Esophagus squamous epithelium (tissue), 5 donors: Measurements from ENCODE around the gene N4BP3. TPM values are rescaled to one million over a fixed set of nuclear protein-coding genes. Genes with fewer than 3 reads are reported as not detected.

Experiments used
- DNase-seq: peaks from one replicate; lab custom pipeline; 2025; lab: John Stamatoyannopoulos, UW
- H3K27ac ChIP-seq, 4 donors: fragments of 200-600 bp; sonication (generic); one replicate each; pipeline ENCODE4 v1.5.1; 2016 to 2019; ENCODE audit warnings: mild to moderate bottlenecking in 1 of 4
- H3K27me3 ChIP-seq, 4 donors: fragments of 200-600 bp; sonication (generic); 1 replicate in 3 of 4; 2 replicates in 1 of 4; pipeline versions ENCODE4 v1.5.1 to v1.6.0; 2017 to 2021; ENCODE audit warnings: antibody characterized with exemption in 1 of 4
- H3K36me3 ChIP-seq, 3 donors: fragments of 200-600 bp; sonication (generic); one replicate each; pipeline ENCODE4 v1.5.1; 2016 to 2019
- H3K4me1 ChIP-seq, 3 donors: fragments of 200-600 bp; sonication (generic); one replicate each; pipeline ENCODE4 v1.5.1; 2017 to 2019
- H3K4me3 ChIP-seq, 4 donors: fragments of 200-600 bp; sonication (generic); 1 replicate in 3 of 4; 2 replicates in 1 of 4; pipeline ENCODE4 v1.5.1; 2016 to 2019; ENCODE audit warnings: mild to moderate bottlenecking in 2 of 4, moderate library complexity in 1 of 4
- H3K9me3 ChIP-seq, 3 donors: fragments of 200-600 bp; sonication (generic); one replicate each; pipeline ENCODE4 v1.5.1; 2016 to 2019
- POLR2A ChIP-seq, 4 donors: fragments of 450-650 bp; IDR thresholded peaks; one replicate each; pipeline ENCODE4 v1.6.1; 2017; ENCODE audit warnings: antibody characterized with exemption in 4 of 4, mild to moderate bottlenecking in 4 of 4, moderate library complexity in 3 of 4
- WGBS, 2 donors: methylation state at CpG; one replicate each; pipeline ENCODE4 v1.1.5; 2018; 5-methylcytosine and 5-hydroxymethylcytosine counted together
- intact Hi-C: fragments of 100-400 bp; cut with DNase I; formaldehyde crosslinking; loops from one replicate; pipeline ENCODE4 v1.15.0; 2022
- total RNA-seq, 4 donors: library from RNA; depleted of rRNA; stranded (reverse); fragments of >200 nt; gene quantifications; one replicate each; pipeline ENCODE4 v1.1.0, GENCODE V29; 2016
- TF ChIP-seq, protein P1 (sequence below), 6 experiments: fragments of 450-650 bp in 4 of 6; fragments of 200-600 bp in 2 of 6; sonication (generic) in 2 of 6; IDR thresholded peaks; one replicate each; pipeline ENCODE4 v1.5.1; 2016 to 2019; ENCODE audit warnings: antibody characterized with exemption in 6 of 6, mild to moderate bottlenecking in 4 of 6, moderate library complexity in 4 of 6
- donor health status: DM: yes; HTN: yes; CAD: no.

Gene N4BP3, protein sequence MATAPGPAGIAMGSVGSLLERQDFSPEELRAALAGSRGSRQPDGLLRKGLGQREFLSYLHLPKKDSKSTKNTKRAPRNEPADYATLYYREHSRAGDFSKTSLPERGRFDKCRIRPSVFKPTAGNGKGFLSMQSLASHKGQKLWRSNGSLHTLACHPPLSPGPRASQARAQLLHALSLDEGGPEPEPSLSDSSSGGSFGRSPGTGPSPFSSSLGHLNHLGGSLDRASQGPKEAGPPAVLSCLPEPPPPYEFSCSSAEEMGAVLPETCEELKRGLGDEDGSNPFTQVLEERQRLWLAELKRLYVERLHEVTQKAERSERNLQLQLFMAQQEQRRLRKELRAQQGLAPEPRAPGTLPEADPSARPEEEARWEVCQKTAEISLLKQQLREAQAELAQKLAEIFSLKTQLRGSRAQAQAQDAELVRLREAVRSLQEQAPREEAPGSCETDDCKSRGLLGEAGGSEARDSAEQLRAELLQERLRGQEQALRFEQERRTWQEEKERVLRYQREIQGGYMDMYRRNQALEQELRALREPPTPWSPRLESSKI
- total RNA-seq, result 10 to 100 TPM; 14.0 to 32.6 (median 16.1) TPM

DNA sequence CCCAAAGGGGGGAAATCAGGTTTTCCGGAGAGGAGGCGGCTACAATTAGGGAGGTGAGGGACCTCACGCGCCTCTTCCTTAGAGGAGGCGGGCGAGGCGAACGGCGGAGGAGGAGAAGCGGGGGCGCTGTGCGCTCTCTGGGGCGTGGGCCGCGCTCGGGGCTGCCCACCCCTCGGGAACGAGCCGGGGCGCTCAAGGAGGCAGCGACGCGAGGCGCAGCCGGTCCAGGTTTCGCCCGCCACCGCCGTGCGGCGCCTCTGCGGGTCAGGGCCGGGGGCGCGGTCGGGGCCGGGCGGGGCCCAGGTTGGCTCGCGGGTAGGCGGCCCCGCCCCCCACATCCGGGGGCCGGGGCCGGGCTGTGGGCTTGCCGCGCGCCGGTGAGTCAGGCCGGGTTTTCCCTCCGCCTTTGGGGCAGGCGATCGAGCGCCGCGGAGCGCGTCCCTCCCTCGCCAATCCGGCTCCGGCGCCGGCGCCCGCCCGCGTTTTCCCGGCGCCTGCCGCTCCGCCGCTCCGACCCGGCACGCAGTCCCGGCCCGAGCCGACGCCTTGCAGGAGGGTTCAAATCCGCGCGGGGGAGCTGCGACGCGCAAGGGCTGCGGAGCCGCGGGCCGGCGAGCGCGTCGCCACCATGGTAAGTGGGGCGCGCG lies at the start of gene N4BP3:
Gene N4BP3, plus strand, starts transcription at position 392 of the 647 bp plus-strand sequence. CDS start 6,052 bp downstream, outside the sequence.
- WGBS, 2 donors, result 0% methylated on average over 1 to 11 of the region's 96 CpGs
- peaks cover 0 to 65% (median 3%) of the 10 kb centered on the region in 4 donors for H3K27me3 ChIP-seq
- H3K4me3 ChIP-seq, result peak within 1 kb of the TSS; percentile 54 to 78 (median 67)
- H3K4me1 ChIP-seq, result peaks cover 36 to 93% (median 45%) of the 10 kb centered on the region in 3 donors
- H3K36me3 ChIP-seq, result no peaks in the 10 kb centered on the region
- intact Hi-C loops, result no loop called here
- peak within 1 kb of the TSS; percentile 86 to 94 (median 86) for H3K27ac ChIP-seq
- no peaks in the 10 kb centered on the region for H3K9me3 ChIP-seq
- DNase-seq, result no peak
- TF ChIP-seq, protein P1, sequence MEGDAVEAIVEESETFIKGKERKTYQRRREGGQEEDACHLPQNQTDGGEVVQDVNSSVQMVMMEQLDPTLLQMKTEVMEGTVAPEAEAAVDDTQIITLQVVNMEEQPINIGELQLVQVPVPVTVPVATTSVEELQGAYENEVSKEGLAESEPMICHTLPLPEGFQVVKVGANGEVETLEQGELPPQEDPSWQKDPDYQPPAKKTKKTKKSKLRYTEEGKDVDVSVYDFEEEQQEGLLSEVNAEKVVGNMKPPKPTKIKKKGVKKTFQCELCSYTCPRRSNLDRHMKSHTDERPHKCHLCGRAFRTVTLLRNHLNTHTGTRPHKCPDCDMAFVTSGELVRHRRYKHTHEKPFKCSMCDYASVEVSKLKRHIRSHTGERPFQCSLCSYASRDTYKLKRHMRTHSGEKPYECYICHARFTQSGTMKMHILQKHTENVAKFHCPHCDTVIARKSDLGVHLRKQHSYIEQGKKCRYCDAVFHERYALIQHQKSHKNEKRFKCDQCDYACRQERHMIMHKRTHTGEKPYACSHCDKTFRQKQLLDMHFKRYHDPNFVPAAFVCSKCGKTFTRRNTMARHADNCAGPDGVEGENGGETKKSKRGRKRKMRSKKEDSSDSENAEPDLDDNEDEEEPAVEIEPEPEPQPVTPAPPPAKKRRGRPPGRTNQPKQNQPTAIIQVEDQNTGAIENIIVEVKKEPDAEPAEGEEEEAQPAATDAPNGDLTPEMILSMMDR (IDR thresholded peaks at IDR 0.05), result peak in 3 of 6 experiments; percentile 11 to 25 (median 17)
- TF ChIP-seq POLR2A (IDR thresholded peaks at IDR 0.05), result peak in 2 of 4 donors; percentile 42 to 51

DNA sequence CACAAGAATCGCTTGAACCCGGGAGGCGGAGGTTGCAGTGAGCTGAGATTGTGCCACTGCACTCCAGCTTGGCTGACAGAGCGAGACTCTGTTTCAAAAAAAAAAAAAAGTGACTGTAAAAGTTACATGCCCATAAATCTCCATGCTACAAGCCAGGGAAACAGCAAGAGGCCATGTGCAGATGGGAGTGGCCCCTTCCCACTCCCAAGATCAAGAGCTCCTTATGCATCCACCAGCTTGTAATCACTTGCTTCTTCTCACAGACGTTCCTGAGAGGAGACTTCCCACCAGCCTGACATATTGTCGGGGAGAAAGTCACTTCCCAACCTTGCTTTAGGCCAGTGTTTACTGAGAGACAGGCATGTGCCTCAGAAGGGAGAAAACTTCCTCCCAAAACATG lies 45.6 kb upstream of the N4BP3 start:
- Histone ChIP-seq H3K36me3 (no peaks in the 10 kb centered on the region), H3K27me3 (peaks cover 0 to 7% (median 0%) of the 10 kb centered on the region in 4 donors), H3K4me3 (no peak overlapping the region), H3K4me1 (peaks cover 0 to 3% (median 0%) of the 10 kb centered on the region in 3 donors), H3K9me3 (no peaks in the 10 kb centered on the region), H3K27ac (no peak overlapping the region)
- TF ChIP-seq POLR2A (IDR thresholded peaks at IDR 0.05), result no peak
- TF ChIP-seq, protein P1 (IDR thresholded peaks at IDR 0.05), result no peak
- 69 to 75% methylated on average over 4 to 6 of the region's 6 CpGs for WGBS, 2 donors
- intact Hi-C loops, result no loop called here
- no peak for DNase-seq

DNA sequence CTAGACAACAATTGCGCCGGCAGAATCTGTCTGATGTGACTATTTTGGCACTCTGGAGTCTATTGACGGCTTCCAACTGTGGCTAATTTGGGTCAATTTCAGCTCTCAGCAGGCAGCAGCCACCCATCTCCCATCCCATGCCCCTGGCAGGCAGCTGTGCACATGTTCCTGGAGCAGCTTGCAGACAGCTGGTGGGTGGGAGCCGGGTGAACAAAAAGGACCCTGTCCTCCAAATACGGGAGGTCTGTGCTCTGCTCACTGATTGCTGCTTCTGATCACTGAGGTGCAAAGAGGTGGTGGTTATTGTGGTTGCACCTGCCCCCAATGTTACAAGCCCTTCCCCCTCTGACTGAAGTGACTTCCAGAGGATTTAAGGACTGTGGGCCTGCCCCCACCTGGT lies 45.0 kb upstream of the N4BP3 start:
- Histone ChIP-seq H3K27me3 (peaks cover 0 to 10% (median 0%) of the 10 kb centered on the region in 4 donors), H3K4me1 (peaks cover 0 to 3% (median 0%) of the 10 kb centered on the region in 3 donors), H3K36me3 (no peaks in the 10 kb centered on the region), H3K27ac (no peak overlapping the region), H3K4me3 (no peak overlapping the region), H3K9me3 (no peaks in the 10 kb centered on the region)
- intact Hi-C loops, result no loop called here
- 56 to 71% methylated on average over 3 to 4 of the region's 5 CpGs for WGBS, 2 donors
- TF ChIP-seq, protein P1 (IDR thresholded peaks at IDR 0.05), result no peak
- no peak for DNase-seq

DNA sequence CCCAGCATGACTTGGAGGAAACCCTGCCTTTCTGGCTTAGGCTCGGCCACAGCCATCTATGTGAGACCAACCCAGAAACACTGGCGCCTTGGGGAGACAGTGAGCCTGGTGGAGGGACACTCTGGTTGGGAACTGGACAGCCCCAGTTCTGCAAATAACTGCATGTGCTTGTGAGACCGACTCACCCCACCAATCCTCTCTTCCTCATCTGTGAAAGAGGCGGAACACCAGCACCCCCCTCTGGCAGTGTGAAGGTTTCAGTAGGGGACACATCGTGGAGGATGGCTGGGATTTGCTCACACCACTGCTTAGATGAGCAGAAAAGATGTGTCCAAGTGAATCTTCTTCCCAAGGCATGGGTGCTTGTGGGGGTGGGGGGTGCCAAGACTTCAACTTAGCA lies 43.4 kb upstream of the N4BP3 start:
- TF ChIP-seq POLR2A (IDR thresholded peaks at IDR 0.05), result no peak
- TF ChIP-seq, protein P1 (IDR thresholded peaks at IDR 0.05), result peak in 4 of 6 experiments; percentile 20 to 55 (median 31)
- H3K36me3 ChIP-seq, result no peaks in the 10 kb centered on the region
- intact Hi-C loops, result no loop called here
- H3K27ac ChIP-seq, result no peak overlapping the region
- WGBS, 2 donors, result 58% methylated on average over 3 of the region's 5 CpGs; no CpG with 5 or more reads in 1 of the 2 donors
- H3K4me1 ChIP-seq, result peaks cover 0 to 3% (median 0%) of the 10 kb centered on the region in 3 donors
- no peak overlapping the region for H3K4me3 ChIP-seq
- H3K9me3 ChIP-seq, result no peaks in the 10 kb centered on the region
- H3K27me3 ChIP-seq, result peaks cover 0 to 24% (median 0%) of the 10 kb centered on the region in 4 donors
- DNase-seq, result no peak
